Nephron (organoid): ENCODE measurements around the gene PCED1B.

Experiments
- H3K27ac Mint-ChIP-seq, 3 experiments: 2 replicates each; pipeline ENCODE4 v1.8.0; 2020; ENCODE audit warnings: mixed read lengths in 3 of 3, mild to moderate bottlenecking in 2 of 3, moderate library complexity in 1 of 3
- H3K27me3 Mint-ChIP-seq: 2 replicates; pipeline ENCODE4 v1.8.0; 2021; ENCODE audit warnings: low read depth, mild to moderate bottlenecking, moderate library complexity, mixed read lengths
- H3K36me3 Mint-ChIP-seq: 2 replicates; pipeline ENCODE4 v1.8.0; 2020; ENCODE audit warnings: low read depth, mixed read lengths
- H3K4me1 Mint-ChIP-seq: 2 replicates; pipeline ENCODE4 v1.8.0; 2020; ENCODE audit warnings: mixed read lengths
- H3K4me3 Mint-ChIP-seq, 3 experiments: 2 replicates each; pipeline ENCODE4 v1.8.0; 2020; ENCODE audit warnings: mild to moderate bottlenecking in 3 of 3, mixed read lengths in 3 of 3, moderate library complexity in 2 of 3
- H3K9me3 Mint-ChIP-seq: 2 replicates; pipeline ENCODE4 v1.8.0; 2020; ENCODE audit warnings: mixed read lengths
- CTCF ChIP-seq, 3 experiments: fragments of 200-600 bp; sonication (generic); IDR thresholded peaks; one replicate each; pipeline ENCODE4 v1.5.0; 2021; ENCODE audit warnings: antibody characterized with exemption in 3 of 3; ENCODE audit not compliant: unreplicated experiment in 3 of 3

The PCED1B gene

GRCh38 chr12:47282206-47282605, 202.8 kb downstream of the PCED1B start:
- TF ChIP-seq CTCF (IDR thresholded peaks at IDR 0.05; ENCODE audit: unreplicated experiment in 3 of 3), result no peak
- H3K9me3 Mint-ChIP-seq, result no peaks in the 10 kb centered on the region
- no peak overlapping the region for H3K27ac Mint-ChIP-seq
- H3K4me1 Mint-ChIP-seq, result no peaks in the 10 kb centered on the region
- H3K36me3 Mint-ChIP-seq, result no peaks in the 10 kb centered on the region
- peaks cover 4% of the 10 kb centered on the region for H3K27me3 Mint-ChIP-seq
- H3K4me3 Mint-ChIP-seq, result no peak overlapping the region
